GM23338 (cell line): ENCODE data around the gene CAPN10.

Experiments used
- CREB1 ChIP-seq: fragments of 250-450 bp; sonication (Bioruptor Pico); IDR thresholded peaks from 2 replicates; pipeline ENCODE4 v1.5.0; 2020; ENCODE audit warnings: low read depth, mild to moderate bottlenecking, moderate library complexity
- EZH2 ChIP-seq: fragments of 200-600 bp; sonication (generic); IDR thresholded peaks from one replicate; pipeline ENCODE4 v1.8.0; 2017; ENCODE audit warnings: antibody characterized with exemption, mild to moderate bottlenecking, low read depth; ENCODE audit not compliant: unreplicated experiment
- EZH2phosphoT487 ChIP-seq: fragments of 200-600 bp; sonication (generic); IDR thresholded peaks from one replicate; pipeline ENCODE4 v1.8.1; 2018; ENCODE audit warnings: antibody characterized with exemption; ENCODE audit not compliant: unreplicated experiment
- JUNB ChIP-seq: IDR thresholded peaks from one replicate; pipeline ENCODE4 v1.6.1; 2016; ENCODE audit warnings: antibody characterized with exemption; ENCODE audit not compliant: unreplicated experiment
- POLR2AphosphoS5 ChIP-seq: IDR thresholded peaks from 2 replicates; pipeline ENCODE4 v1.6.1; 2016; ENCODE audit warnings: antibody characterized with exemption, low read depth
- TF ChIP-seq, protein P1 (sequence below), 2 experiments: fragments of 200-600 bp in 1 of 2; sonication (generic) in 1 of 2; conservative IDR thresholded peaks; 2 replicates each; pipeline versions ENCODE4 v1.5.1 to v1.6.1; 2016 to 2017; ENCODE audit warnings: antibody characterized with exemption in 2 of 2, low read depth in 2 of 2, mild to moderate bottlenecking in 2 of 2, moderate library complexity in 1 of 2

DNA sequence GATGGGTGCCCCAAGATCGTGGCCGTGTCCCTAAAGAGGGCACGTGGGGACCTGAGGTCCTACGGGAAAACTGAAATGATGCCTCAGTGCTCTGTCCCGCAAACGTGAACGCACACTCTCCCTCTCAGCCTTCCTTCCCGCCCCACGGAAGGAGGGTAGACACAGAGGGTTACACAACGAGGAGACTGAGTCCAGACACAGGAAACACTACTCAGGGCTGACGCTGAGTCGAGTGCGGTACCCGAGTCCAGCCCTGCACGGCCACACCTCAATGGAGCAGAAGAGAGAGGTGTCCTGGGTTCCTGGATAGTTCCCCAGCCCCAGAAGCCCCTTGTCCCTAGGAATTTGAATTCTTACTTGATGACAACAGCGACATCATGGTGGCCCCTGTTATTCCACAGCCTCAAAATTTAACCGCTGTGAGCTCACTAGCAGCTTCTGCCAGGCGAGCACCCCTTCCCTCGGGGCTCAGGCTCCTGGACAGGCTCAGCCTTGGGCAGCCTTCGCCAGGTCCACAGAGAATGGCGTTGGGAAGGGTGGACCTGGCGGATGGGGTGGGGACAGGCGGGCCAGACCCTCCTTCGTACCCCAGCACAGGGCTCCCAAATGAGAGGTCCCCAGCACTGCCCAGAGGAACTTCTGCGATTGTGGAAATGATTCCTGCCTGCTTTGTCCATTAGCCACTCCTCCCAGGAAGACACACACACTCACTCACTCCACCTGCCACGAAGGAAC lies 19.2 kb upstream of the CAPN10 start:
- TF ChIP-seq, protein P1, sequence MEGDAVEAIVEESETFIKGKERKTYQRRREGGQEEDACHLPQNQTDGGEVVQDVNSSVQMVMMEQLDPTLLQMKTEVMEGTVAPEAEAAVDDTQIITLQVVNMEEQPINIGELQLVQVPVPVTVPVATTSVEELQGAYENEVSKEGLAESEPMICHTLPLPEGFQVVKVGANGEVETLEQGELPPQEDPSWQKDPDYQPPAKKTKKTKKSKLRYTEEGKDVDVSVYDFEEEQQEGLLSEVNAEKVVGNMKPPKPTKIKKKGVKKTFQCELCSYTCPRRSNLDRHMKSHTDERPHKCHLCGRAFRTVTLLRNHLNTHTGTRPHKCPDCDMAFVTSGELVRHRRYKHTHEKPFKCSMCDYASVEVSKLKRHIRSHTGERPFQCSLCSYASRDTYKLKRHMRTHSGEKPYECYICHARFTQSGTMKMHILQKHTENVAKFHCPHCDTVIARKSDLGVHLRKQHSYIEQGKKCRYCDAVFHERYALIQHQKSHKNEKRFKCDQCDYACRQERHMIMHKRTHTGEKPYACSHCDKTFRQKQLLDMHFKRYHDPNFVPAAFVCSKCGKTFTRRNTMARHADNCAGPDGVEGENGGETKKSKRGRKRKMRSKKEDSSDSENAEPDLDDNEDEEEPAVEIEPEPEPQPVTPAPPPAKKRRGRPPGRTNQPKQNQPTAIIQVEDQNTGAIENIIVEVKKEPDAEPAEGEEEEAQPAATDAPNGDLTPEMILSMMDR (conservative IDR thresholded peaks at IDR 0.05; ENCODE audit: low read depth in 2 of 2): no peak
- TF ChIP-seq JUNB (no peak), EZH2phosphoT487 (no peak), POLR2AphosphoS5 (no peak), EZH2 (no peak), CREB1 (CRISPR knock-in tag) (no peak)
